ENCODE data around the gene CHI3L1. TPM values are rescaled to one million over a fixed set of nuclear protein-coding genes. Genes with fewer than 3 reads are reported as not detected.

CHI3L1 gene
- total RNA-seq, 1 experiment from 2014 or later = not detected

- DNase-seq (ENCODE audit: low read depth) = no peak
Observed at GRCh38 chr1:203206129-203206687, 19.7 kb upstream of the CHI3L1 start.

- no peak for DNase-seq (ENCODE audit: low read depth)
Observed at GRCh38 chr1:203204756-203205155, 18.3 kb upstream of the CHI3L1 start.

GRCh38 chr1:203202431-203203245, 16.1 kb upstream of the CHI3L1 start:
- DNase-seq (ENCODE audit: low read depth) = no peak

- DNase-seq (ENCODE audit: low read depth) = no peak
Observed at GRCh38 chr1:203201516-203202205, 15.2 kb upstream of the CHI3L1 start.

GRCh38 chr1:203200916-203201315, 14.4 kb upstream of the CHI3L1 start:
- DNase-seq (ENCODE audit: low read depth) = no peak

GRCh38 chr1:203199816-203200571, 13.5 kb upstream of the CHI3L1 start:
- no peak for DNase-seq (ENCODE audit: low read depth)

- DNase-seq (ENCODE audit: low read depth) = no peak
Observed at GRCh38 chr1:203199481-203199815, 12.9 kb upstream of the CHI3L1 start.

- no peak for DNase-seq (ENCODE audit: low read depth)
Observed at GRCh38 chr1:203199002-203199401, 12.5 kb upstream of the CHI3L1 start.

GRCh38 chr1:203197625-203198024, 11.1 kb upstream of the CHI3L1 start:
- peak; percentile 69 for DNase-seq (ENCODE audit: low read depth)

GRCh38 chr1:203196371-203196770, 9.9 kb upstream of the CHI3L1 start:
- no peak for DNase-seq (ENCODE audit: low read depth)

- no peak for DNase-seq (ENCODE audit: low read depth)
Observed at GRCh38 chr1:203190949-203191348, 4.4 kb upstream of the CHI3L1 start.

GRCh38 chr1:203189951-203190352, 3.4 kb upstream of the CHI3L1 start:
- DNase-seq (ENCODE audit: low read depth) = no peak

- DNase-seq (ENCODE audit: low read depth) = no peak
Observed at GRCh38 chr1:203188686-203189232, 2.3 kb upstream of the CHI3L1 start.

- no peak for DNase-seq (ENCODE audit: low read depth)
Observed at GRCh38 chr1:203187689-203188264, 1.3 kb upstream of the CHI3L1 start.

- no peak for DNase-seq (ENCODE audit: low read depth)
Observed at GRCh38 chr1:203187304-203187685, 791 bp upstream of the CHI3L1 start.

GRCh38 chr1:203186091-203186445, 436 bp downstream of the CHI3L1 start:
- DNase-seq (ENCODE audit: low read depth) = no peak

- no peak for DNase-seq (ENCODE audit: low read depth)
Observed at GRCh38 chr1:203185585-203185984, 919 bp downstream of the CHI3L1 start.

- DNase-seq (ENCODE audit: low read depth) = no peak
Observed at GRCh38 chr1:203185061-203185461, 1.4 kb downstream of the CHI3L1 start.

GRCh38 chr1:203184467-203184866, 2.0 kb downstream of the CHI3L1 start:
- DNase-seq (ENCODE audit: low read depth) = no peak

- DNase-seq (ENCODE audit: low read depth) = no peak
Observed at GRCh38 chr1:203183828-203184227, 2.7 kb downstream of the CHI3L1 start.

GRCh38 chr1:203182387-203182953, 4.0 kb downstream of the CHI3L1 start:
- no peak for DNase-seq (ENCODE audit: low read depth)

Data from Daoy (cell line).